Measurements from ENCODE around the gene CAND1. TPM values are rescaled to one million over a fixed set of nuclear protein-coding genes. Genes with fewer than 3 reads are reported as not detected.

The CAND1 gene
- total and polyA plus RNA-seq, 2 of the 8 experiments (the other 6 are each of a cell fraction or from before 2014, with no cell fraction given) = 39.4 to 271 TPM

GRCh38 chr12:67223225-67223624 lies 45.9 kb upstream of the CAND1 start:
- no peak overlapping the region for H2BK15ac ChIP-seq (ENCODE audit: low read length)
- no peak overlapping the region for H3K56ac ChIP-seq (replicated peaks; ENCODE audit: insufficient read length, low read depth, low read length)
- H3K27me3 ChIP-seq (replicated peaks in 1 of 4; ENCODE audit: control insufficient read depth in 3 of 4, extremely low read depth in 1 of 4, insufficient read depth in 3 of 4, low read length in 3 of 4) = no peaks in the 10 kb centered on the region
- peak overlapping the region; percentile 7; the same call in 1 of the 2 replicates for H2AFZ ChIP-seq (ENCODE audit: low read length)
- H3K4me3 ChIP-seq (ENCODE audit: extremely low read depth in 1 of 4, insufficient read depth in 2 of 4, low read depth in 3 of 4, low read length in 4 of 4) = no peak overlapping the region
- H3K4me2 ChIP-seq (ENCODE audit: insufficient read depth in 1 of 2, low read depth in 2 of 2, low read length in 2 of 2) = no peak overlapping the region
- H2BK5ac ChIP-seq (ENCODE audit: low read depth, low read length) = no peak overlapping the region
- no peak overlapping the region for H3K18ac ChIP-seq (ENCODE audit: extremely low read depth, low read length)
- H3K27ac ChIP-seq (ENCODE audit: low read depth, low read length) = no peak overlapping the region
- WGBS, 2 experiments (ENCODE audit: extremely low coverage in 1 of 2, insufficient coverage in 1 of 2, insufficient read length in 1 of 2, insufficient replicate concordance in 2 of 2, low coverage in 1 of 2, low lambda C conversion rate in 2 of 2, missing lambda C conversion rate in 1 of 2) = 89% methylated on average over 3 of the region's 3 CpGs; no CpG with 5 or more reads in 1 of the 2 experiments
- TF ChIP-seq PHF8 (conservative IDR thresholded peaks at IDR 0.05; ENCODE audit: low read depth, low read length) (no peak), NRF1 (IDR thresholded peaks at IDR 0.05; ENCODE audit: low read depth, low read length) (no peak), ZNF274 (IDR thresholded peaks at IDR 0.05; ENCODE audit: borderline replicate concordance, extremely low read depth, low read length) (no peak), SP2 (IDR thresholded peaks at IDR 0.05; ENCODE audit: low read length) (no peak), CBX8 (IDR thresholded peaks at IDR 0.05; ENCODE audit: borderline replicate concordance, low read depth, low read length) (no peak), TCF12 (IDR thresholded peaks at IDR 0.05; ENCODE audit: low read depth, low read length) (no peak), CTBP2 (IDR thresholded peaks at IDR 0.05; ENCODE audit: borderline replicate concordance, insufficient read depth, insufficient read length, low read length) (no peak), TBP (IDR thresholded peaks at IDR 0.05; ENCODE audit: low read depth, low read length) (no peak)
- H3K36me3 ChIP-seq (ENCODE audit: control insufficient read depth in 2 of 4, insufficient read depth in 4 of 4, low read length in 3 of 4) = no peaks in the 10 kb centered on the region
- no peak overlapping the region for H2BK120ac ChIP-seq (replicated peaks; ENCODE audit: low read depth, low read length)
- no peak overlapping the region for H2BK12ac ChIP-seq (ENCODE audit: low read depth, low read length)
- H3K23ac ChIP-seq (ENCODE audit: insufficient read length) = no peak overlapping the region
- H3K23me2 ChIP-seq (ENCODE audit: low read depth, low read length) = no peaks in the 10 kb centered on the region
- DNase-seq (ENCODE audit: low read depth in 1 of 2, low spot score in 2 of 2) (no peak), FAIRE-seq (no peak)
- H3K14ac ChIP-seq (ENCODE audit: insufficient read length) = no peak overlapping the region
- no peak overlapping the region for H2BK20ac ChIP-seq (ENCODE audit: low read length)
- H4K8ac ChIP-seq (ENCODE audit: extremely low read depth, insufficient read depth, low read length) = no peak overlapping the region
- no peaks in the 10 kb centered on the region for H3K79me1 ChIP-seq (ENCODE audit: low read depth, low read length)
- no peaks in the 10 kb centered on the region for H4K20me1 ChIP-seq (replicated peaks in 1 of 2; ENCODE audit: control insufficient read depth in 1 of 2, insufficient read depth in 2 of 2, low read length in 2 of 2)
- ChIA-PET POLR2A (ENCODE audit: partially characterized antibody) (no interaction called here), CTCF (ENCODE audit: partially characterized antibody) (interaction anchor here (1.1 to 5.3 kb wide), 10 partner anchors 17 to 272 kb away, joined by 3 to 89 read pairs (median 4); no protein-coding TSS in a partner anchor)
- H4K5ac ChIP-seq (ENCODE audit: insufficient read length, low read depth, low read length) = no peak overlapping the region
- no peaks in the 10 kb centered on the region for H3K9me3 ChIP-seq (ENCODE audit: insufficient read depth in 2 of 2, low read depth in 1 of 2, low read length in 1 of 2)
- H4K91ac ChIP-seq (replicated peaks; ENCODE audit: insufficient read length, low read length) = no peak overlapping the region
- no peak overlapping the region for H3K9ac ChIP-seq (replicated peaks in 1 of 4; ENCODE audit: extremely low read depth in 1 of 4, low read depth in 3 of 4, low read length in 3 of 4)
- H3K79me2 ChIP-seq (ENCODE audit: control insufficient read depth in 1 of 2, insufficient read depth in 2 of 2, low read length in 2 of 2) = no peaks in the 10 kb centered on the region
- peaks cover 0 to 4% (median 2%) of the 10 kb centered on the region in 4 experiments; a peak in 3 of 7 replicates for H3K4me1 ChIP-seq (replicated peaks in 1 of 4; ENCODE audit: control insufficient read depth in 3 of 4, insufficient read depth in 4 of 4, low read length in 3 of 4)
- no peak overlapping the region for H3K4ac ChIP-seq (replicated peaks; ENCODE audit: insufficient read length, low read depth, low read length)
- H2AK5ac ChIP-seq (ENCODE audit: low read depth, low read length) = no peak overlapping the region
